Spinal cord (tissue), 10 donors: Measurements from ENCODE around the gene MEIS3. TPM values are rescaled to one million over a fixed set of nuclear protein-coding genes. Genes with fewer than 3 reads are reported as not detected.

Experiments
- DNase-seq, 6 donors: peaks; one replicate each; pipeline versions ENCODE4 v3.0.0 to v3.0.0-alpha.2; 2013 to 2015; ENCODE audit warnings: low spot score in 6 of 6, low read depth in 4 of 6
- H3K27ac ChIP-seq: one replicate; pipeline ENCODE4 v1.5.1; 2013; ENCODE audit warnings: low read depth, low read length, control low read depth
- H3K27me3 ChIP-seq: one replicate; pipeline ENCODE4 v1.6.1; 2013; ENCODE audit warnings: low read length; ENCODE audit not compliant: control insufficient read depth, insufficient read depth
- H3K36me3 ChIP-seq: one replicate; pipeline ENCODE4 v1.6.1; 2013; ENCODE audit warnings: low read length; ENCODE audit not compliant: control insufficient read depth, insufficient read depth
- H3K4me1 ChIP-seq: one replicate; pipeline ENCODE4 v1.6.1; 2013; ENCODE audit warnings: low read length; ENCODE audit not compliant: control insufficient read depth, insufficient read depth
- H3K4me3 ChIP-seq: one replicate; pipeline ENCODE4 v1.5.1; 2013; ENCODE audit warnings: low read depth, low read length, control low read depth
- H3K9me3 ChIP-seq: one replicate; pipeline ENCODE4 v1.6.1; 2013; ENCODE audit warnings: low read length; ENCODE audit not compliant: control insufficient read depth, insufficient read depth
- WGBS: methylation state at CpG from one replicate; pipeline ENCODE4 v1.1.5; 2013; ENCODE audit warnings: missing lambda C conversion rate; ENCODE audit not compliant: insufficient coverage; 5-methylcytosine and 5-hydroxymethylcytosine counted together
- polyA plus RNA-seq, 2 donors: library from polyadenylated mRNA; unstranded; fragments of 120-200 nt; gene quantifications; one replicate each; pipeline ENCODE4 v1.2.1, GENCODE V29; 2013; ENCODE audit not compliant: insufficient read length in 2 of 2
- total RNA-seq, 2 donors: library from RNA; depleted of rRNA in 1 of 2; stranded (reverse); fragments of 120-200 nt in 1 of 2; fragments of >200 nt in 1 of 2; gene quantifications; one replicate each; pipeline versions ENCODE4 v1.2.3 to v1.2.4, GENCODE V29; 2013 to 2014
- donor health status: healthy.

Gene MEIS3
- total and polyA plus RNA-seq, 4 donors, result 35.4 to 117 (median 81.5) TPM

GRCh38 chr19:47448360-47448727 is 29.0 kb upstream of the MEIS3 start:
- H3K4me1 ChIP-seq, result peaks cover 22% of the 10 kb centered on the region
- no peak overlapping the region for H3K27ac ChIP-seq
- peaks cover 9% of the 10 kb centered on the region for H3K36me3 ChIP-seq
- no peaks in the 10 kb centered on the region for H3K9me3 ChIP-seq
- H3K27me3 ChIP-seq, result peaks cover 41% of the 10 kb centered on the region
- H3K4me3 ChIP-seq, result no peak overlapping the region
- WGBS, result 35% methylated on average over 7 of the region's 9 CpGs
- DNase-seq, result no peak

- Histone ChIP-seq H3K36me3 (peaks cover 9% of the 10 kb centered on the region), H3K27ac (no peak overlapping the region), H3K4me3 (no peak overlapping the region), H3K27me3 (peaks cover 45% of the 10 kb centered on the region), H3K4me1 (peaks cover 22% of the 10 kb centered on the region), H3K9me3 (no peaks in the 10 kb centered on the region)
- WGBS, result 3% methylated on average over 95 of the region's 95 CpGs
- DNase-seq, result peak in 4 of 6 donors; percentile 51 to 94 (median 72)
These were observed 28.4 kb upstream of the MEIS3 start for GRCh38 chr19:47447470-47448359.

- Histone ChIP-seq H3K27me3 (peaks cover 50% of the 10 kb centered on the region), H3K27ac (no peak overlapping the region), H3K9me3 (no peaks in the 10 kb centered on the region), H3K4me1 (peaks cover 22% of the 10 kb centered on the region), H3K4me3 (no peak overlapping the region), H3K36me3 (peaks cover 5% of the 10 kb centered on the region)
- peak in 2 of 6 donors; percentile 38 to 77 for DNase-seq
- 8% methylated on average over 20 of the region's 28 CpGs for WGBS
These were observed 27.5 kb upstream of the MEIS3 start for GRCh38 chr19:47446534-47447469.

- peaks cover 22% of the 10 kb centered on the region for H3K4me1 ChIP-seq
- H3K9me3 ChIP-seq, result no peaks in the 10 kb centered on the region
- 10% methylated on average over 21 of the region's 22 CpGs for WGBS
- DNase-seq, result peak in 2 of 6 donors; percentile 57 to 64
- H3K4me3 ChIP-seq, result no peak overlapping the region
- no peak overlapping the region for H3K27ac ChIP-seq
- peaks cover 50% of the 10 kb centered on the region for H3K27me3 ChIP-seq
- H3K36me3 ChIP-seq, result peaks cover 3% of the 10 kb centered on the region
These were observed 26.6 kb upstream of the MEIS3 start for GRCh38 chr19:47445937-47446402.

- Histone ChIP-seq H3K27me3 (peaks cover 50% of the 10 kb centered on the region), H3K4me3 (no peak overlapping the region), H3K36me3 (peaks cover 5% of the 10 kb centered on the region), H3K4me1 (peaks cover 22% of the 10 kb centered on the region), H3K27ac (no peak overlapping the region), H3K9me3 (no peaks in the 10 kb centered on the region)
- no CpG with 5 or more reads among the region's 4 CpGs for WGBS
- DNase-seq, result no peak
These were observed 26.2 kb upstream of the MEIS3 start for GRCh38 chr19:47445527-47445926.

- H3K27me3 ChIP-seq, result peaks cover 50% of the 10 kb centered on the region
- no peaks in the 10 kb centered on the region for H3K9me3 ChIP-seq
- WGBS, result 41% methylated on average over 16 of the region's 22 CpGs
- H3K36me3 ChIP-seq, result peaks cover 5% of the 10 kb centered on the region
- DNase-seq, result no peak
- no peak overlapping the region for H3K4me3 ChIP-seq
- H3K4me1 ChIP-seq, result peaks cover 22% of the 10 kb centered on the region
- H3K27ac ChIP-seq, result no peak overlapping the region
These were observed 25.1 kb upstream of the MEIS3 start for GRCh38 chr19:47444388-47444821.

GRCh38 chr19:47443331-47443730 is 24.0 kb upstream of the MEIS3 start:
- Histone ChIP-seq H3K4me3 (no peak overlapping the region), H3K36me3 (peaks cover 3% of the 10 kb centered on the region), H3K4me1 (peaks cover 22% of the 10 kb centered on the region), H3K27ac (no peak overlapping the region), H3K27me3 (peaks cover 47% of the 10 kb centered on the region), H3K9me3 (no peaks in the 10 kb centered on the region)
- no peak for DNase-seq
- 72% methylated on average over 12 of the region's 12 CpGs for WGBS

- 28% methylated on average over 5 of the region's 5 CpGs for WGBS
- Histone ChIP-seq H3K4me1 (peaks cover 8% of the 10 kb centered on the region), H3K9me3 (no peaks in the 10 kb centered on the region), H3K27me3 (peaks cover 13% of the 10 kb centered on the region), H3K36me3 (peaks cover 3% of the 10 kb centered on the region), H3K4me3 (no peak overlapping the region), H3K27ac (no peak overlapping the region)
- DNase-seq, result no peak
These were observed 19.5 kb upstream of the MEIS3 start for GRCh38 chr19:47438793-47439220.

- no peaks in the 10 kb centered on the region for H3K9me3 ChIP-seq
- H3K27ac ChIP-seq, result no peak overlapping the region
- DNase-seq, result no peak
- peaks cover 5% of the 10 kb centered on the region for H3K27me3 ChIP-seq
- H3K4me1 ChIP-seq, result peaks cover 8% of the 10 kb centered on the region
- peaks cover 3% of the 10 kb centered on the region for H3K36me3 ChIP-seq
- 66% methylated on average over 6 of the region's 12 CpGs for WGBS
- no peak overlapping the region for H3K4me3 ChIP-seq
These were observed 18.2 kb upstream of the MEIS3 start for GRCh38 chr19:47437500-47437899.
